ENCODE data around the gene ITGB3. TPM values are rescaled to one million over a fixed set of nuclear protein-coding genes. Genes with fewer than 3 reads are reported as not detected.
"Not testable (repeated sequence)": the region's sequence is repeated elsewhere in the genome, so short reads cannot be mapped to it uniquely, and the experiment has no call there.

Gene ITGB3
- total RNA-seq, 1 experiment from 2014 or later: 28.0 TPM

DNA sequence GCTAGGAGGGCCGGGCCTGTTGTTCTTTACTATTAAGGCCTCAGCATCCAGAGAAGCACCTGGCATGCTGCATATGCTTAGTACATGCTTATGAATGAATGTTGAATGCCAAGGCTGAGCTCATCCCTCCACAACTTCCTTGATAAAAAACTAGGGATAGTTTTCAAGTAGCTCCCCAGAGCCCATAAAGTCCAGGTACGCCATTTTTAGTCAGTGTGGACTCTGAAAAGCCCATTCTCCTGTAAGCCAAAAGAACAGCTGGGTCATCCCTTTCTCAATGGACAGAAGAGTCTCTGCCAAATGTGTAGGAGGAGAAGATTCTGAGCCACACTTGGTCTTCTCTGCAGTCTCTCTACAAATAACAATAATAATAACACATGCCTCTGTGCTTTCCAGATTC is 8.9 kb upstream of the ITGB3 start:
- no peak overlapping the region for H3K27ac ChIP-seq
- H3K4me1 ChIP-seq: peaks cover 15% of the 10 kb centered on the region
- no peaks in the 10 kb centered on the region for H3K27me3 ChIP-seq
- H3K9me3 ChIP-seq (replicated peaks): no peaks in the 10 kb centered on the region
- H3K36me3 ChIP-seq: no peaks in the 10 kb centered on the region
- H3K4me3 ChIP-seq: no peak overlapping the region
- DNase-seq: no peak

DNA sequence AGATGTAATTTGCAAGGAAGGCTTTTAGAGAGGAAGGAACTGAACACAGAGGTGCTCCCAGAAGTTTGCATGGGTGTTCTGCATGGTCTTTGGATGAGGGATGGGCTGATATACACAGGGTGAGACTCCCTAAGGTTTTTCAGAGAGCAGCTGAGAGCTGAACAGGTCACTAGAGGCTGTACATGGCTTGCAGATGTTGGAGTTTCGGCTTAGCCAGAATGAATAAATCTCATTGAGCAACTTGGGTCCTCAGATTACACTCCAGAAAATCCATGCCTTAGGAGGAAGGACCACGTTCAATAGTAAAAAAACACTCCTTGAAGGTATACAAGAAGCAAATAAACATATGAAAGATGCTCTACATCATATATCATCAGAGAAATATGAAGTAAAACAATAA is 7.5 kb upstream of the ITGB3 start:
- H3K36me3 ChIP-seq: no peaks in the 10 kb centered on the region
- no peak overlapping the region for H3K27ac ChIP-seq
- no peaks in the 10 kb centered on the region for H3K9me3 ChIP-seq (replicated peaks)
- H3K4me1 ChIP-seq: peaks cover under 1% of the 10 kb centered on the region; the same call in 1 of the 2 replicates
- no peak for DNase-seq
- H3K4me3 ChIP-seq: no peak overlapping the region
- no peaks in the 10 kb centered on the region for H3K27me3 ChIP-seq

DNA sequence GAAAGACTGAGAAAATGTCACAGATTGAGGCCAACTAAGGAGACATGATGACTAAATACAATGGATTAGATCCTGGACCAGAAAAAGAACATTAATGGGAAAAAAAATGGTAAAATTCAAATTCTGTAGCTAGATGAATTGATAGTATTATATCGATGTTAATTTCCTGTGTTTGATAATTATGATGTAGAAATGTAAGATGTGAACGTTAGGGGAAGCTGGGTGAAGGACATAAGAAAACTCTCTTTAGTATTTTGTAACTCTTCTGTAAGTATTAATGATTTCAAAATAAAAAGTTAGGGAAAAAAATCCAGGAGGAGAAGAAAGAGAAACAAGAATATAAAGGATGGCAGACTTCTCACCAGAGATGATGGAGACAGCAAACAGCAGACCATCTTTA is 2.8 kb upstream of the ITGB3 start:
- DNase-seq: no peak
- peaks cover 5% of the 10 kb centered on the region; the same call in 1 of the 2 replicates for H3K4me1 ChIP-seq
- H3K36me3 ChIP-seq: no peaks in the 10 kb centered on the region
- no peaks in the 10 kb centered on the region for H3K9me3 ChIP-seq (replicated peaks)
- no peak overlapping the region for H3K27ac ChIP-seq
- H3K4me3 ChIP-seq: no peak overlapping the region
- H3K27me3 ChIP-seq: no peaks in the 10 kb centered on the region

DNA sequence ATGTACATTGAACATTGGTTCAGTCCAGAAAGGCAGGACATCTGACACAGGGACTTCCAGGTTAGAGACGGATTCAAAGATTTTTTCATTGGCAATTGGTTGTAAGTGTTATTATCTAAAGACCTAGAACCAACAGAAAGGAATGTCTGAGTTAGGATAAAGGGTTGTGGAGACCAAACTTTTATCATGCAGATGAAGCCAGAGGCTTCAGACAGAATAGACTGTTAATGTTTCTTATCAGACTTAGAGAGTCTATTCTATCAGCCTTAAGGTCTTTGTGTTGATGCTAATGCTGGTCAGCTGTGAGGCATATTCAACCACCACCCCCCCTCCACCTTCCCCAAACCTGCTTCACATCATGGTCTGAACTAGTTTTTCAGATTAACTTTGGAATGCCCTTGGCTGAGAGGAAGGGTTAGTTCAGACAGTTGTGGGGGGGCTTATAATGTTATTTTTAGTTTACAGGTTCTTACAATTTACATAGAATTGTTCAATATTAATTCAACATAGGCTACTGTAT is 2.1 kb upstream of the ITGB3 start:
- Histone ChIP-seq H3K27me3 (no peaks in the 10 kb centered on the region), H3K4me1 (peaks cover 5% of the 10 kb centered on the region; the same call in 1 of the 2 replicates), H3K27ac (no peak overlapping the region), H3K4me3 (no peak overlapping the region), H3K9me3 (replicated peaks) (no peaks in the 10 kb centered on the region), H3K36me3 (no peaks in the 10 kb centered on the region)
- DNase-seq: no peak

DNA sequence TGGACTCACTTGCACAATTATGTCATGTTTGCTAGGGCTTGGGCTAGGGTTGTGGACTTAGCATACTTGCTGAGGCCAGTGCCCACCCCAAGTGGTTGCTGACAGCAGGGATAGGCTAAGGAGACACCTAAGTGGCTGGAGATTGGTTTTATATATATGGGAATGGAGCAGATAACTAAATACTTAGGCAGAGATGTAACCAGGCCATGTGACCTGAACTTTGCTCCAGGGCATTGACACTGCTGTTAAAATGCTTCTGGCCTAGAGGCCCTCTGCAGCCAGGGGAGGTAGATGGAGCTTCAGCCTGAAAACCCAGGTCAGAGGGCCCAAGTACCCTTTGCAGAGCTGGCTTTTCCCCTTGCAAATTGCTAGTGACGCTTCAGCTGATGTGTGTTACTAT is 1.4 kb upstream of the ITGB3 start:
- DNase-seq: no peak
- Histone ChIP-seq H3K4me1 (peaks cover 11% of the 10 kb centered on the region), H3K27ac (no peak overlapping the region), H3K4me3 (no peak overlapping the region), H3K27me3 (no peaks in the 10 kb centered on the region), H3K36me3 (no peaks in the 10 kb centered on the region), H3K9me3 (replicated peaks) (no peaks in the 10 kb centered on the region)

DNA sequence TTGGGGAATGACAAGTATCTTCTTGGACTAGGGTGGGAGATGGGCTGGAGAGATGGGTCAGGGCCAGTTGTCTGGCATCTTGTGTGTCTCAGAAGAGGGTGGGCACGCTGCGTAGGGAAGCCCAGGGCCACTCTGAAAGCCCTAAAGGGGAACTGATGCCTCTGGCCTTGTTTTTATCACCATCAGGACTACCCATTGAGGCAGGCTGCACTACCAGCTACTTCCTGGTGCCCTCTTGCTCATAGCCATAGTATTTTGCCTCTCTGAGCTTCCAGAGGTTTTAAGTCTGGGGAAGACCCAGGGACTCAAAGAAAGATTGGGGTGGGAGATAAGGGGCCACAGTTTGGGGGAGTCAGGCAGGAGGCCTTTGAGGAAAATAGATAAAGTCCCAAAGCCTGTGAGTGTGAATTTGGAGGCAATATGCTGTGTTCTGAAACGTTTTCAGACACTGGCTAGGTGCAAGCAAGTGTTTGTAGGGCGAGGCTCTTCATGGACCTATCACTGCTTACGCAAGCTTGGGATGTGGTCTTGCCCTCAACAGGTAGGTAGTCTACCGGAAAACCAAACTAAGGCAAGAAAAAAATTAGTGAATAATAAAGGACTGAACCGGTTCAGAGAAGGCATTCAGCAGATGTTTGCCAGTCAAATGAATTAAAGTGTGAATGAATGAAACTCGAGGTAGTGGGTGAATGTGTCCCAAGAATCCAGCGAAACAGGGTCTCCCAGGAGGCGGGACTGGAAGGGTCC is 688 bp upstream of the ITGB3 start:
- peak overlapping the region; percentile 47; the same call in 1 of the 2 replicates for H3K27ac ChIP-seq
- H3K4me3 ChIP-seq: peak overlapping the region; percentile 84
- no peaks in the 10 kb centered on the region for H3K9me3 ChIP-seq (replicated peaks)
- H3K27me3 ChIP-seq: no peaks in the 10 kb centered on the region
- no peaks in the 10 kb centered on the region for H3K36me3 ChIP-seq
- DNase-seq: no peak
- peaks cover 18% of the 10 kb centered on the region for H3K4me1 ChIP-seq

DNA sequence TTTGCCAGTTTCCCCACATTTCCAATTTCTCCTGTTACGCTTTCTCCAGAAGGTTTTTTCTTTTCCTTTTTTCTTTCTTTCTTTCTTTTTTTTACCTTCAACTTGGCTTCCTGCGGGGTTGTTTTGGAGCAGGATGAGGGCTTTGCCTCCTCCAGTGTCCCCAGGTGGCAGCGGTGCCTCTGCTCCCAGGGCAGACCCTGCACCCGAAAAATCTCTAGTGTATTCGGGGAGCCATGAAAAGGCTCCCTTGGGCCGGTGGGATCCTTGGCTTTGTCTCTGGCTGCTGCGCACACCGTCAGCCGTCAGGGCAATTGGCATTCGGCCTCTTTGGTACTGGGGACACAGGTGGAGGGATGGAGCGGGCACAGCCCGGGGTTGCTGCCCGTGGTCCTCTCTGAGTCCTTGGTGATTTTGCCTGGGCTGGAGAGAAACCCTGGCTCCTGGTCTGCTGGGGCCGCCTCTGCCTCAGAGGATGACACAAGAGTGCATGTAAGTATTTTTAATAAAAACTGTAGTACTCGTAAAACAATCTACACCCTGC is 846 bp downstream of the ITGB3 start:
- no peak for DNase-seq
- peak overlapping the region; percentile 72; the same call in 1 of the 2 replicates for H3K27ac ChIP-seq
- peaks cover 28% of the 10 kb centered on the region for H3K4me1 ChIP-seq
- no peaks in the 10 kb centered on the region for H3K36me3 ChIP-seq
- H3K9me3 ChIP-seq (replicated peaks): no peaks in the 10 kb centered on the region
- H3K4me3 ChIP-seq: peak overlapping the region; percentile 84
- H3K27me3 ChIP-seq: no peaks in the 10 kb centered on the region

DNA sequence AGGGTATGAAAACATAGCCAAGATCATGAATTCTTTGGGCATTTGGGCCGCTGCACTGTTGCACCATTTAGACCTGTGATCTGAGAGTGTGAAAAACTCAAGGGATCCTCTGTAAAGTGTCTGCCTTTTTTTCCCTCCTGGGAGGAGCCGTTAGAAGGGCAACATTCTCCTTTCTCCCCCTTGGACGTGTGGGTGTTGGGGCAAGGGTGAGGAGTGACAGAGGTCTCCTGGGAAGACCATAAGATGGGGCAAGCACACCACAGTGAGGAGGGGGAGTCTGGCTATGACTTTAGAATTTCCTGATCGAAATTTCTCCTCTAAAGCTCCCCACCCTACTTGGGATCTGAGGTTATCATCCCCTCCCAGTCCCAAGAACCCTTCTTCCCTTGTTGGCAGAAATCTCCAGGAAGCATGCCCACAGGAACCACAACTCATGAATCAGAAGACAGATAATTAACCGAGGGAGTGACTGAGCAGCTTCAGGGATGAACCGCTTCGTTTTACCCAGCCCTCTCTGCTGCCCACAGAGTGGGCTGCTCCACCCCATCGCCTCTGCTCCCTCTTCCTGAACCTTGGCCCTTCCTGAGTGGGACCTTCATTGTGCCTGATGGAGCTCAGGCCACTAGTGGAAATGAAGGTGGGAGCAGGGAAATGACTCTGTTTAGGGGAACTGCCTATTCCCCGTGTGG is 4.2 kb downstream of the ITGB3 start:
- Histone ChIP-seq H3K4me3 (no peak overlapping the region), H3K36me3 (no peaks in the 10 kb centered on the region), H3K4me1 (peaks cover 38% of the 10 kb centered on the region), H3K27ac (peak overlapping the region; percentile 15; the same call in 1 of the 2 replicates), H3K9me3 (replicated peaks) (no peaks in the 10 kb centered on the region), H3K27me3 (no peaks in the 10 kb centered on the region)
- peak in 1 of 2 experiments; percentile 65 for DNase-seq

DNA sequence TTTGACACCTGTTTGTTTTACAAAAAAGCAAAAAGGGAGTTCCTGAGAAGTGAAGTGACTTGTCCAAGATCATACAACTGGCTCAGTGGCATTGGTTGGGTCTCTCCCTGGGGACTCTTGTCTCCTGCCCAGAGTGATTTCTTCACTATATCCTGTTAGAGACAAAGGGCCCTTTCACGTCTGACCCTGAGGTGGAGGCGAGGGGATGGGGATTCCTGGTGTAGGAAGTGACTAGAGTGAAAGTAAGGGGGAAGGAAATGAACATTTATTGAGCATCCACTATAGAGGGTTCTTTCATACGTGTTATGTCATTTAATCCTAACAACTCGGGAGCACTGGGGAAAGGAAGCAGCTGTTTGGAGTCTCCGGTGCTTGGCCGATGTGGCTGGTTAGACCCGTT is 9.0 kb downstream of the ITGB3 start:
- H3K4me3 ChIP-seq: no peak overlapping the region
- H3K4me1 ChIP-seq: peaks cover 42% of the 10 kb centered on the region

DNA sequence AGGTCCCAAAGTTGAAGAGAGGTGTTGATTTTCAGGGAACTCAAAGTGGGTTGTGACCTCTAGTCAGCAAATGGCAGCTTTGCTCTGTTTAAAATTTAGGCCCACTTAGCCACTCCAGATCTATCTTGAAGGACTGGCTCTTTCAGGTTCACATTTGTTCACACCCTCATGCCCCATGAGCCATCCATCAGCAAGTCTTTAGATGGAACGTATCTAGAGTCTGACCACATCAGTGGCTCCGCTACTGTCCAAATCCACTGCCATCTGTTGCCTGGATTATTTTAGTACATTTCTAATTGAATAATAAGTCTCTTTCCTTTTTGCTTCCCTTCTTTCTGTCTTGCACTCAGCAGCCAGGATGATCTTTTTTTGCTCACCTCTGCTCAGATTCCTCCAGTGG is 10.5 kb downstream of the ITGB3 start:
- no peak overlapping the region for H3K4me3 ChIP-seq
- peak in 1 of 2 experiments; percentile 46 for DNase-seq

More for the DNA sequence above, 9.0 kb downstream of the ITGB3 start:
- H3K27ac ChIP-seq: peak overlapping the region; percentile 23
- H3K36me3 ChIP-seq: no peaks in the 10 kb centered on the region
- DNase-seq: peak; percentile 58 to 86
- no peaks in the 10 kb centered on the region for H3K9me3 ChIP-seq (replicated peaks)
- H3K27me3 ChIP-seq: no peaks in the 10 kb centered on the region

DNA sequence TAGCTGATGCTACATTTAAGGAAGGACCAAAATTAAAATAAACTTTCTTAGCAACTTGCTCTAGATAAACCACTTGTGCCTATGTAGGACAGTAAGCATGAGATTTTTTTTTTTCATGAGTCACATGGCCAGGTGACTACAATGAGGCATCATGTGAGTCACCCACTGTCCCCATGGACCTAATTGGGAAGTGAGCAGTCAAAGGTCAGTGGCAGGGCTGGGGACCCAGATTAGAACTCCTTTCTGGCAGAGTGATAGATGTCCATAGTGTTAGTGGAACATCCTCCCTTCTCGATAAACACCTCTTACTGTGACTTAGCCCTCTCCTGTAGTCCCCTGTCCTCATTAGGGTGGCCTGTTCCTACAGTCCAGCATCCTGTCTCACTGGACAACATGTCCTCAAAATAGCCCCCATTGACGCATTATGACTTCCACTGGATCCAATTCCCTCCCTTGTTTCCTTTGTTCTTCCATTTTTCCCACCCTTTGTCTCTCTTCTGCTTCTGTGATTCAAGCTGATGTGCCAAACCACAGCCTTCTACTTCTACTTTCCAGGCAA is 12.4 kb downstream of the ITGB3 start:
- H3K9me3 ChIP-seq (replicated peaks): no peaks in the 10 kb centered on the region
- H3K36me3 ChIP-seq: no peaks in the 10 kb centered on the region
- DNase-seq: no peak
- H3K27me3 ChIP-seq: no peaks in the 10 kb centered on the region
- H3K27ac ChIP-seq: no peak overlapping the region
- H3K4me1 ChIP-seq: peaks cover 30% of the 10 kb centered on the region
- H3K4me3 ChIP-seq: no peak overlapping the region

More for the DNA sequence above, 10.5 kb downstream of the ITGB3 start:
- no peak overlapping the region for H3K27ac ChIP-seq
- H3K27me3 ChIP-seq: no peaks in the 10 kb centered on the region
- no peaks in the 10 kb centered on the region for H3K9me3 ChIP-seq (replicated peaks)
- H3K36me3 ChIP-seq: no peaks in the 10 kb centered on the region
- peaks cover 30% of the 10 kb centered on the region for H3K4me1 ChIP-seq

DNA sequence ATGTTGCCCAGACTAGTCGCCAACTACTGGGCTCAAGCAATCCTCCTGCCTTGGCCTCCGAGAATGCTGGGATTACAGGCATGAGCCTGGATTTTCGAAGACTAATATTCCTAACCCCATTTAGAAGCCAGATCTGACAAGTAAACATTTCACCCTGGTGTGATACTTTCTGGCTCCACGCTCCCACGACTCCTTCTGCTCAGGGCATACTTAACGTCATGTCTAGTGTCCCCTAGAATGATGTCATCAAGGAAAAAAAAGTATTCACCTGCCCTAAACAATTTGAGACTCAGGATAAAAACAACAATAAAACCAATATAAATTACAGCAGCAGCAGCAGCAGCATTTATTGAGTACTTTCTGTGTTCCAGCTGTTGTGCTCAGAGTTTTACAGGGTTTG is 13.2 kb downstream of the ITGB3 start:
- Histone ChIP-seq H3K9me3 (replicated peaks) (no peaks in the 10 kb centered on the region), H3K4me1 (peaks cover 30% of the 10 kb centered on the region), H3K36me3 (no peaks in the 10 kb centered on the region), H3K27me3 (no peaks in the 10 kb centered on the region), H3K27ac (no peak overlapping the region), H3K4me3 (no peak overlapping the region)
- no peak for DNase-seq

DNA sequence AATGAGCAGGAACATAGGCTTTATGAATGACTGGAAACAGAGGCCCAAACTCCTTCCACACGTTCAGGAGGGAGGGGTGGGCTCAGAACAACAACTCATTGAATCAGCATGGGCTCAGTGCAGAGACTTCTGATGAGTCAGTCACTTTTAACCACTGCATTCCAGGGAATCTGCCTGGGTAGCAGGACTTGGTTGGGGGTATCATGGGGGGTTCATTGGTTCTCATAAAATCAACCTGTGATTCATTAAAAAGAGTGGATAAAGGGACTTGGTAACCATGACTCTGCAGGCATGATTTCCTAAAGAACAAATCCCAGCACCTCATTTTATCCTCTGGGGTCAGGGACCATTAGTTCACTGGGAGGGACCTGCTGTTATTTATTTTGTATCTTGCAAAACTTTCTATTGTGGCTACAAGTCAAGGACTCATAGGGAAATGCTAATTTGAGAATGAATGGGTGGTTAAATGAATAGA is 13.8 kb downstream of the ITGB3 start:
- Histone ChIP-seq H3K27me3 (no peaks in the 10 kb centered on the region), H3K4me1 (peaks cover 25% of the 10 kb centered on the region), H3K27ac (no peak overlapping the region), H3K9me3 (replicated peaks) (no peaks in the 10 kb centered on the region), H3K36me3 (no peaks in the 10 kb centered on the region), H3K4me3 (no peak overlapping the region)
- DNase-seq: no peak

DNA sequence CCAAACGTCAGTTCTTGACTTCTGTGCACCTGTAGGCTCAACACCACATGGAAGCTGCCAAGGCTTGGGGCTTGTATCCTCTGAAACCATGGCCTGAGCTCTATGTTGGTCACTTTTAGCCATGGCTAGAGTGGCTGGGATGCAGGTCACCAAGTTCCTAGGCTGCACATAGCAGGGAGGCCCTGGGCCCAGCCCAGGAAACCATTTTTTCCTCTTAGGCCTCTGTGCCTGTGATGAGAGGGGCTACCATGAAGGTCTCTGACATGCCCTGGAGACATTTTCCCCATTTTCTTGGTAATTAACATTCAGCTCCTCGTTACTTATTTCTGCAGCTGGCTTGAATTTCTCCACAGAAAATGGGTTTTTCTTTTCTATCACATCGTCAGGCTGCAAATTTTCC is 15.3 kb downstream of the ITGB3 start:
- not testable (repeated sequence) for H3K36me3 ChIP-seq; H3K9me3 ChIP-seq (replicated peaks); H3K4me3 ChIP-seq; H3K27ac ChIP-seq; DNase-seq; H3K27me3 ChIP-seq
- peaks cover 12% of the 10 kb centered on the region for H3K4me1 ChIP-seq
